GM18507 (cell line): ENCODE measurements around the gene AOPEP.

Source experiments
- DNase-seq: peaks from one replicate; pipeline ENCODE4 v3.0.0; 2011; ENCODE audit warnings: low read depth; ENCODE audit not compliant: insufficient read length; ENCODE audit errors: extremely low spot score
- FAIRE-seq: peaks from 2 replicates; lab custom pipeline; 2011; peaks lifted over from hg19 to GRCh38; lab: Jason Lieb, UNC

The AOPEP gene

DNA sequence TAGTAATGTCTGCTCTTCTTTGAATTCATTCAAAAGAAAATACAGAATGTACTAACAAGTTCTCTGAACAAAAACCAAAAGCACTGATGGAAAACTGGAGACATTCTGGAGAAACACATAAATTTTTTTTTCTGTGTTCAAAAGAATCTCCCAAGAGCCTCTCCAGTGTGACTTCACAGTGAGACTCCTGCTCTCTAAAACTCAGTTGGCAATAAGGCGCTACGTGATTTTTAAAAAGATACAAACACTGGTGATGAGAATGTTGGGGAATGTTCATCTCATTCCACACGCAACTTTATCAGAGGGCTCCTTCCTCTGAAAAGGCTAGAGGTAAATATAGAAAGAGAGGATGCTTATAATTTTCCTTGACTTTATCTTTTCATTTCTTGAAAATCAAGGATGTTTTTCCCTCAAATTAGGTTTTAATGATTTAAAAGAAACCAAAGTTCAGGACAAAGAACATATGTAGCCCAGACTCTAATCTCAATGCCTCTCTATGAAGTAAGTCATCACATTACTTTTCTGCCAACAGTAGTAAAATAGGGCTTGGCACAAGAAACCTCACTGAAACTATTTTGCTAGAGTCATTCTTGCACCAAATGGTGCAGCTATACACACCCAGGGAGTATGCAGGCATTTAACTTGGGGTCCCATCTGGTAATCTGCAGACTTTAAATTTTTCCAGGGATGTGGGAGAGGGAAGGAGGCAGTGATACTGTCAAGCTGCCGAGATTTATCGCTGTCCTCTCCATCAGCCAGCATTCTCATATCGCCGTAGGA, 12.9 kb upstream of the AOPEP start:
- FAIRE-seq: no peak
- DNase-seq: no peak

DNA sequence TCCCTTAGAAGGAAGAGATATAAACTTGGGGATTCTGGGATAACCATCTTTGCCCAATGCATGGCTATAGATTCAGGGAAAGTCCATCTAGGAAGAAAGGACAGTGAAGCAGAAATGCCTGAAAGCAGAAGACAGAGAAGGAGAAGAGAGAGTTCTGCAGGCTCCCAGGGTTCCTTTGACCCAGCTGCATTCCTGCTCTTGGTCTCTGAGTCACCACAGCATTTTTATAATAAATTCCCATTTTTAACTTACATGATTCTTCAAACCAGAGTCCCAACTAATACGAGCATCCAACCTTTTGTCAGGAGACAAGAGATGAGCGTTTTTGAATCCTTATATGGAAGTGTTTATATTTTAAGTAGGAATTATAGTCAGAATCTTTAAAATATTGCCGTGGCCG, 12.0 kb upstream of the AOPEP start:
- FAIRE-seq: no peak
- no peak for DNase-seq

GRCh38 chr9:94717761-94718160, 8.7 kb upstream of the AOPEP start:
- no peak for FAIRE-seq
- no peak for DNase-seq

DNA sequence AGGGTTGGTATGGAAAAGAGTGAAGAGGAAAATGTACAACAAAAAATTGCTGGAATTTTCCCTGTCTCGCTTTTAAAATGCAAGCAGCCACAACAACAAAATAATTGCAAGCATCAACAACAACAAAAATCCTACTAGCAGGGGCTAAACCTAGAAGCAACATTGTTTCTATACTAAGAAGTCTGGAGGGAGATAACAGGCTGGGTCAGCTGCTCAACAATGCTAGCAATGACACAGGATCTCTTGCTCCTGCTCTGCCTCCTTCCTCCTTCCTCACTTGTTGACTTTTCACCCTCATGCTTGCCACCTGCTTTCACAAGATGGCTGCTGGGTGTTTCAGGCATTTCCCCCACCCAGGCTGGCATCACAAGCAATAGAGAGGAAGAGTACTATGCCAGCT, 7.6 kb upstream of the AOPEP start:
- DNase-seq (no peak), FAIRE-seq (no peak)

GRCh38 chr9:94719878-94720277, 6.6 kb upstream of the AOPEP start:
- no peak for FAIRE-seq
- DNase-seq: no peak

DNA sequence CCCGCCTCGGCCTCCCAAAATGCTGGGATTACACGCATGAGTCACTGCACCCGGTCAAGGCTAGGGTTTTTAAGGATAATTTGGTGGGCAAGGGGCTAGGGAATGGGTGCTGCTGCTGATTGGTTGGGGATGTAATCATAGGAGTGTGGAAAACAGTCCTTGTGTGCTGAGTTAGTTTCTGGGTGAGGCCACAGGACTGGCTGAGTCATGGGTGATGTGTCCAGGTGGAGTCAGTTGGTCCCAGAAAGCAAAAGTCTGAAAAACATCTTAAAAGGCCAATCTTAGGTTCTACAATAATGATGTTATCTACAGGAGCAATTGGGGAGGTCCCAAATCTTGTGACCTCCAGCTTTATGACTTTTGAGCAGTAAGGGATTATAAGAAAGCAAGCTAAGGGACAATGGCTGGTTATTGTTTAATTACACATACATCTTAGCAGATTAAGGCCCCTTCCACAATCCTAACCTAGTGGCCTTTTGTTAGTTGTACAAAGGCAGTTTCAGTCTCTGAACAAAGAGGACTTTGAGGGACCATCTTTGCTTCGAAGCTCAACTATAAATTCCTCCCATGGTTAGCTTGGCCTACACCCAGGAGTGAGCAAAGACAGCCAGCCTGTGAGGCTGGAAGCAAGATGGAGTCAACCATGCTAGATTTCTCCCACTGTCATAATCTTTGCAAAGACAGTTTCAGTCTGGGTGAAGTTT, 5.5 kb upstream of the AOPEP start:
- DNase-seq: no peak
- FAIRE-seq: no peak

DNA sequence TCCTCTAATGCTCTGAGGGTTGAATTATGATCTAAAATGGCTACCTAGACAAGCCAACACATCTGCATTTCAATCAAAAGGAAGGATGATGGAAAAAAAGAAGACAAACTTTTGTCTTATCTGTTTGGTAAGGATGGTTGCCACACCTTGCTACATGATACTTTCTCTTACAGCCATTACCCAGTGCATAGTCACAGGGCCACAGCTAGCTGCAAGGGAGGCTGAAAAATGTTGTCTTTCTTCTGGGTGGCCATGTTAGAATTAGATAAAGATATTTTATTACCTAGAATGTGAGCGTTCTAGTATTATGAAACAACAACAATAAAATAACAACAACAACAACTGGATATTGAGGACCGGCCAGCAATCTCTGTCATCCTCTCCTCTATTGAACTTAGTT, 4.7 kb upstream of the AOPEP start:
- no peak for DNase-seq
- FAIRE-seq: no peak

- DNase-seq (no peak), FAIRE-seq (no peak)
These were observed 1.2 kb upstream of the AOPEP start for GRCh38 chr9:94725293-94725692.

DNA sequence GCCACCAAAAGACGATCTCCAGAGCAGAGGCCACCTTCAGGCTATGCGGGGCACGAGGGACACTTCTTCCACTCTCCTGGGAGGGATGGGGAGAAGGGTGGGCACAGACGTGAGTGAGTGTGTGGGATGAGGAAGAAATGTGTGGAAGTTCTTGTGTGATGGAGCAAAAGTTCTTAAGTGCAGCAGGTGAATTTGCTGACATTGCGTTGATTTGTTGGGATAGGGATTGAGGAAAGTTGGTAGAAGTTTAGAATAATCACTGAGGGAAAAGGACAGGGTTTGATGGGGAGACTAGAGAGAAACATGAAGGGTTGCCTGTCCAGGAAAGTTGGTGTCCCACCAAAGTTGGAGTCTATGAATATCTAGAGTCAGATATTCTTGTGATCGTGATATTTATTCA, 2.2 kb downstream of the AOPEP start:
- FAIRE-seq (no peak), DNase-seq (no peak)

DNA sequence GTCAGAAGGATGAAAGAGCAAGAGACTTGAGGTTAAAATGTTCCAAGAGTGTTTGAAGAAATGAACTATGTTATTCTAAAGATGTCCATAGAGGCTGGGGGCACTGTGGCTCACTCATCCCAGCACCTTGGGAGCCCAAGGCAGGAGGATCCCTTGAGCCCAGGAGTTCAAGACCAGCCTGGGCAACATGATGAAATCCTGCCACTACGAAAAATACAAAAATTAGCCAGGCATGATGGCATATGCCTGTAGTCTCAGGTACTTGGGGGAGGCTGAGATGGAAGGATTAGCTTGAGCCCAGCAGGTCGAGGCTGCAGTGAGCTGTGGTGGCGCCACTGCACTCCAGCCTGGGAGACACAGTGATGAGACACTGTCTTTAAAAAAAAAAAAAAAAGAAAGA, 2.7 kb downstream of the AOPEP start:
- FAIRE-seq (no peak), DNase-seq (no peak)

GRCh38 chr9:94734054-94734754, 7.7 kb downstream of the AOPEP start:
- DNase-seq (no peak), FAIRE-seq (no peak)

DNA sequence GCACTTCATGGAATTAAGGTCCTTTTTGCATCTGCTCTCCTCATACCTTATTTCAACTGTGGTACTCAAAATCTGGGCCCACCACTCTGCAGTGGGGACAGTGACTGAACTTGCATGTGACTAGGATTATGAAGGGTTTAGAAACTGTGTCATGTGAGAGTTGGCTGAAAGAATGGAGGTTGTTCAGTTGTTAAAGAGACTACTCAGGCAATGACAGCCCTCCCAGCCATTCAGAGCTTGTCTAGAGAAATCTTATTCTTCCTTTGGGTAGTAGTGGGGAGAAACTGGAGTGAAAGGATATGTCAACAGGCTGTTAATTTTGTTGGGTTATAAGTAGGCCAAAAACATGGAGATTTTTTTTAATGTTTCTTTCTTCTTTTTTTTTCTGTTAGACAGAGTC, 10.3 kb downstream of the AOPEP start:
- DNase-seq (no peak), FAIRE-seq (no peak)

GRCh38 chr9:94740145-94740840, 13.8 kb downstream of the AOPEP start:
- FAIRE-seq: no peak

DNA sequence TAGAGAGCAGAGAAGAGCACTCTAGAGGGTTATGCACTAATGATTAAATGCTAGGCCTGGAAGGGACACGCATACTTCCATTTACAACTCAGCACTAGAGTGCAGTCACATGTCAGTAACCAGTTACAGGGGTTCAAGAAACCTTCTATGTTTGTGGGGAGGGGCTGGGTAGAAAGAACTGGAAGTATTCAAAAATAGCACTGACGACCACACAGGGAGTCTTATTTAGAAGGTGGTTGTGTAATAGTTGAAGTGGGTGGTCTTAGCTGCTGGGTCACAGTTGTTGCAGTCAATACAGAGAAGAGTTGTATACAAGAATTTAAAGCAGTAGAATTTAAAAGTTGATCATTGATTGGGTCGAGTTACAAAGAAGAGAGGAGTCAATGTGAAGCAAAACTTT, 15.4 kb downstream of the AOPEP start:
- FAIRE-seq (no peak), DNase-seq (no peak)

More at GRCh38 chr9:94740145-94740840, 13.8 kb downstream of the AOPEP start:
- DNase-seq: no peak

GRCh38 chr9:94743035-94743954, 16.8 kb downstream of the AOPEP start:
- no peak for DNase-seq
- no peak for FAIRE-seq

DNA sequence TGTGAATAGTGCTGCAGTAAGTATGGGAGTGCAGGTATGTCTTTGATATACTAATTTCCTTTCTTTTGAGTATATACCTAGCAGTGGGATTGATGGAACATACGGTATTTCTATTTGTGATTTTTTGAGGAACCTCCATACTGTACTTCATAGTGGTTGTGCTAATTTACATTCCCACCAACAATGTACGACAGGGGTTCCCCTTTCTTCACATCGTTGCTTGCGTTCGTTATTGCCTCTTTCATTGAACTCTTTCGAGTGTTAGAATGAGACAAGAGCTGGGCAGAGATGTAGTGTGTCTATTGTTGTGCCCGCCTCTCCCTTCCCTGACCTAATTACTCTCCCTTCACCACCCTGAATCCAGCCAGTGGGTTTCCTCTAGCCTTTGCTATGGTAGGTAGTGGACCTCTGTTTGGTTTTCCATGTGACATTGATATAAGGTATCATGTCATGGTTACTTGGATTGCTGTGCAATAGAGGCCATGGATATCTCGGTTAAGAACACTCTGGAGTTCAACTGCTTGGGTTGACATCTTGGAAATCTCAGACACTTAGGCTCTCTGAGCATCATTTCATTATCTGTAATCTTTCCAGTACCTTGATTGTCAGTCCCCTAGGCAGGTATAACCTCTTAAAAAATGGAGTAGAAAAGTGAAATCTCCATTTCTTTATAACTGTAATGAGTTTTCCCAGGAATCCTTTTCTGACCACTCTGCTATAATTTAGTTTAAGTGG, 19.5 kb downstream of the AOPEP start:
- FAIRE-seq: no peak
- DNase-seq: no peak

DNA sequence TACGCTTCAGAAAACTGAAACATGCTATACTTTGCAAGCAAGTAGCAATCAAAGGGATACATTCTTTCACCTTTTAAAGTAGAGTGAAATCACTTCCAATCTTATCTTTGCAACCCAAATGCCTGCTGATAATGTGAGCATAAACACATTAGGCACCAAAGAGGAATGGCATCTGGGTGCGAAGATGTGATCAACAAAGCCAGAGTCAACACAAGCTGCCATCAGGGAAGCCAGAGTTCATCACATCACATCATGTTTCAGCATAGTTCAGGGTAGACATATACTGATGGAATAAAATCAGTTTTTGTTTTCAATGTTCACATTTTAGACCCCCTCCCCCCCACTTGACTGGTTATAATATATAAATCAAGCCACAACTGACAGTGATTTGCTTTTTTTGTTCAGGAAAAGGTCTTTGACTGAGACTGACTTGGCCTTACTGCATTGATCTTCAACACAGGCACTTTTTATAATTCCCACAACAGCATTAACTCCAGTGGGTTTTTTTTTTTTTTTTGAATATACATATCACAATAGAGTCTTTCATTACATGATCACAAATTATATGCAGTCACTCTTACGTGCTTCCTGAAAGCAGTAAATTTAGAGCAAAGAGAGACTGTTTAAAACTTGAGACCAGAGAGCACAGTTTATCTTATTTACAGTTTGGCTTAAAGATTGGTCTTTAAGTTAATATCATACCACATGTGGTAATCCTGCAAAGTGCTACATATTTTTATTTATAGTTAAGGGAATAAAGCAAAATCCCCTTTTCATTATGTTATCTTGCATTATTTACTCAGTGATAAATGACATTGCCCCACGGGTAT, 20.3 kb downstream of the AOPEP start:
- FAIRE-seq: no peak

More for the DNA sequence above, 20.3 kb downstream of the AOPEP start:
- no peak for DNase-seq
